Endodermal cell (in vitro differentiated cells): ENCODE measurements around the gene GASK1B. TPM values are rescaled to one million over a fixed set of nuclear protein-coding genes. Genes with fewer than 3 reads are reported as not detected.
A peak's percentile ranks its signal among the peaks of the same experiment; 100 is the strongest.

Source experiments
- DNase-seq: peaks from one replicate; pipeline ENCODE4 v3.0.0-alpha.2; 2017
- H3K27ac ChIP-seq: 2 replicates; pipeline ENCODE4 v1.5.1; 2013; ENCODE audit warnings: mild to moderate bottlenecking, low read depth, low read length, moderate library complexity
- H3K27me3 ChIP-seq: 2 replicates; pipeline ENCODE4 v1.6.1; 2013; ENCODE audit warnings: mild to moderate bottlenecking, low read length, moderate library complexity; ENCODE audit not compliant: insufficient read depth, control insufficient read depth, poor library complexity, severe bottlenecking
- H3K36me3 ChIP-seq: 2 replicates; pipeline ENCODE4 v1.7.0; 2013; ENCODE audit warnings: mild to moderate bottlenecking, low read length, moderate library complexity; ENCODE audit not compliant: control insufficient read depth, insufficient read depth
- H3K4me1 ChIP-seq: one replicate; pipeline ENCODE4 v1.7.0; 2013; ENCODE audit warnings: low read length; ENCODE audit not compliant: control insufficient read depth, insufficient read depth
- H3K4me3 ChIP-seq: 2 replicates; pipeline ENCODE4 v1.5.1; 2013; ENCODE audit warnings: mild to moderate bottlenecking, low read length, moderate library complexity
- H3K9ac ChIP-seq: 2 replicates; pipeline ENCODE4 v1.6.1; 2013; ENCODE audit warnings: mild to moderate bottlenecking, low read length, moderate library complexity; ENCODE audit not compliant: poor library complexity, severe bottlenecking; ENCODE audit errors: extremely low read depth
- H3K9me3 ChIP-seq: 2 replicates; pipeline ENCODE4 v1.6.1; 2013; ENCODE audit warnings: mild to moderate bottlenecking, low read length, moderate library complexity; ENCODE audit not compliant: control insufficient read depth
- H3K27ac Mint-ChIP-seq: 2 replicates; pipeline ENCODE4 v1.8.0; 2020; ENCODE audit warnings: mixed read lengths
- H3K27me3 Mint-ChIP-seq: 2 replicates; pipeline ENCODE4 v1.8.0; 2021; ENCODE audit warnings: mild to moderate bottlenecking, mixed read lengths; ENCODE audit not compliant: insufficient read depth
- H3K36me3 Mint-ChIP-seq: 2 replicates; pipeline ENCODE4 v1.8.0; 2020; ENCODE audit warnings: low read depth, mixed read lengths
- H3K4me1 Mint-ChIP-seq: 2 replicates; pipeline ENCODE4 v1.8.0; 2020; ENCODE audit warnings: mixed read lengths
- H3K4me3 Mint-ChIP-seq: 2 replicates; pipeline ENCODE4 v1.8.0; 2020; ENCODE audit warnings: mild to moderate bottlenecking, moderate library complexity, mixed read lengths
- H3K9me3 Mint-ChIP-seq: 2 replicates; pipeline ENCODE4 v1.8.0; 2020; ENCODE audit warnings: mild to moderate bottlenecking, mixed read lengths
- WGBS, 2 experiments: methylation state at CpG; one replicate each; pipeline versions ENCODE4 v1.1.5 to v1.1.7; 2013; ENCODE audit warnings: missing lambda C conversion rate in 2 of 2, mixed read lengths in 1 of 2; ENCODE audit not compliant: insufficient coverage in 1 of 2, insufficient read length in 1 of 2; 5-methylcytosine and 5-hydroxymethylcytosine counted together
- total RNA-seq, 2 donors: library from RNA; stranded (reverse); fragmentation: NEBNext Ultra II Directional in 1 of 2; extraction: Animal tissue kit (Norgen Biotek cat#: 25700) in 1 of 2; gene quantifications; 2 replicates in 1 of 2; 3 replicates in 1 of 2; pipeline ENCODE4 v1.2.1, GENCODE V29; 2021
- TF ChIP-seq, protein P1 (sequence below): fragments of 200-600 bp; sonication (generic); conservative IDR thresholded peaks from 2 replicates; pipeline ENCODE4 v1.5.0; 2021; ENCODE audit warnings: antibody characterized with exemption, mild to moderate bottlenecking

Gene GASK1B
- total RNA-seq, 2 donors from 2014 or later, result 2.3 to 4.4 TPM

DNA sequence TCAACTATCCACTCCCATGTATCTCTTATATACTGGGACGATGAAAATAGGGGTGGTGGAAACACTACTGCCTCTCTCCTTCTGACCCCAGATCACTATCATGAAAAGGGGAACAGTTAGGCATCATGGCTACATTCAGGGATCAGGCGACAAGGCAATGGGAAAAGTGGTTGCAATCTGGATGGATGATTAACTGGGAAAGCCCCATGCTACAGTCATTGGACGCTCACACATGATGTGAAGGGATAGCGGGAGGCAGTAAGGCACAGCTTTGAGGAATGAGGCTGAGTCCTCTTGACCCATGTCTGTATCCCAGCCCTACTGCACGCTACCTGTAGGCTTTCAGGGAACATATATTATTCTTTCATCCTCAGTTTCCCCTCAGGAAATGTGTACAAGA is 10.2 kb downstream of the GASK1B start:
- Histone ChIP-seq H3K36me3 (no peaks in the 10 kb centered on the region), H3K4me3 (no peak overlapping the region), H3K9me3 (no peaks in the 10 kb centered on the region), H3K27ac (no peak overlapping the region), H3K27me3 (no peaks in the 10 kb centered on the region), H3K4me1 (peaks cover 4% of the 10 kb centered on the region), H3K9ac (no peak overlapping the region)
- TF ChIP-seq, protein P1, sequence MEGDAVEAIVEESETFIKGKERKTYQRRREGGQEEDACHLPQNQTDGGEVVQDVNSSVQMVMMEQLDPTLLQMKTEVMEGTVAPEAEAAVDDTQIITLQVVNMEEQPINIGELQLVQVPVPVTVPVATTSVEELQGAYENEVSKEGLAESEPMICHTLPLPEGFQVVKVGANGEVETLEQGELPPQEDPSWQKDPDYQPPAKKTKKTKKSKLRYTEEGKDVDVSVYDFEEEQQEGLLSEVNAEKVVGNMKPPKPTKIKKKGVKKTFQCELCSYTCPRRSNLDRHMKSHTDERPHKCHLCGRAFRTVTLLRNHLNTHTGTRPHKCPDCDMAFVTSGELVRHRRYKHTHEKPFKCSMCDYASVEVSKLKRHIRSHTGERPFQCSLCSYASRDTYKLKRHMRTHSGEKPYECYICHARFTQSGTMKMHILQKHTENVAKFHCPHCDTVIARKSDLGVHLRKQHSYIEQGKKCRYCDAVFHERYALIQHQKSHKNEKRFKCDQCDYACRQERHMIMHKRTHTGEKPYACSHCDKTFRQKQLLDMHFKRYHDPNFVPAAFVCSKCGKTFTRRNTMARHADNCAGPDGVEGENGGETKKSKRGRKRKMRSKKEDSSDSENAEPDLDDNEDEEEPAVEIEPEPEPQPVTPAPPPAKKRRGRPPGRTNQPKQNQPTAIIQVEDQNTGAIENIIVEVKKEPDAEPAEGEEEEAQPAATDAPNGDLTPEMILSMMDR, result no peak
- 93 to 96% methylated on average over 3 to 5 of the region's 5 CpGs for WGBS, 2 experiments
- DNase-seq, result no peak
- no peaks in the 10 kb centered on the region for H3K36me3 Mint-ChIP-seq
- no peaks in the 10 kb centered on the region for H3K9me3 Mint-ChIP-seq
- no peaks in the 10 kb centered on the region for H3K27me3 Mint-ChIP-seq
- H3K4me1 Mint-ChIP-seq, result peaks cover 28% of the 10 kb centered on the region
- no peak overlapping the region for H3K27ac Mint-ChIP-seq
- H3K4me3 Mint-ChIP-seq, result no peak overlapping the region

DNA sequence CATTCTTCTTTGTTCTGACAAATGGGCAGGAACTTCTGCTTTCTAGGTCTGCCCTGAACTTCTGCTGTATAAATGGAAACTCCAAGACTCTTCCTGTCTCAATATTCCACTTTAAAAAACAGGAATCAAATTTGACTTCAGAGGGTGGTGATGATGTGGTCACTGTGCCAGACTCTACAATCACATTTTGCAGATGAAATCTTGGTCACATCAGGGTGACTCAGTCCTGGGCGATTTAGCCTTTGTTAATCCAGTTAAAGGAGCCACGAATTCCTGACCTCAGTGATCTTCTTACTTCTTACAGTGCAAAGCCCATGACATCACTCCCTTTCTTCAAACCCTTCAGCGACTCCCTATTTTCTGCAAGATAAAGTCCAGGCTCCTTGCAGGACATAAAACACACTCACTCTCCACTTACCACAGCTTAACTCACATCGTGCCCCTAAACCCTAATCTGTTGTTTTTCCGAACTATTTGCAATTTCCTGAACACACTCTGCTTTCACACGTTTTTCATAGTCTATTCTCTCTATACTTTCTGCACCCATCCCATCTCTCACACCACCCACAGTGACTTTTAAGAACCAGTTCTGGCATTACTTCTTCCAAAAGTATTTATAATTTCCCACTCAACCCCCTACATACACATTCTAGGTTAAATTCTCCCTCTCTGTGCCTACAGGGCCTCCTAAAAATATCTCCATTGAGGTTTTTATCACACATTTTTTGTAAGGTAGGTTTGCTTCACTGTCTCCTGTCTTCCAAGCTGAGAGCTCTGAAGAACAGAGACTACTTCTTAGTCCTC is 11.1 kb downstream of the GASK1B start:
- H3K4me1 Mint-ChIP-seq, result peaks cover 36% of the 10 kb centered on the region
- TF ChIP-seq, protein P1, result no peak
- H3K9me3 Mint-ChIP-seq, result no peaks in the 10 kb centered on the region
- H3K36me3 ChIP-seq, result no peaks in the 10 kb centered on the region
- no peaks in the 10 kb centered on the region for H3K9me3 ChIP-seq
- WGBS, 2 experiments, result 74 to 76% methylated on average over 6 of the region's 6 CpGs
- H3K27ac ChIP-seq, result no peak overlapping the region
- H3K27me3 Mint-ChIP-seq, result no peaks in the 10 kb centered on the region
- peak overlapping the region; percentile 8 for H3K27ac Mint-ChIP-seq
- H3K4me3 ChIP-seq, result no peak overlapping the region
- H3K4me3 Mint-ChIP-seq, result no peak overlapping the region
- no peaks in the 10 kb centered on the region for H3K36me3 Mint-ChIP-seq
- no peak for DNase-seq
- H3K9ac ChIP-seq, result no peak overlapping the region
- no peaks in the 10 kb centered on the region for H3K27me3 ChIP-seq
- peaks cover 7% of the 10 kb centered on the region for H3K4me1 ChIP-seq

DNA sequence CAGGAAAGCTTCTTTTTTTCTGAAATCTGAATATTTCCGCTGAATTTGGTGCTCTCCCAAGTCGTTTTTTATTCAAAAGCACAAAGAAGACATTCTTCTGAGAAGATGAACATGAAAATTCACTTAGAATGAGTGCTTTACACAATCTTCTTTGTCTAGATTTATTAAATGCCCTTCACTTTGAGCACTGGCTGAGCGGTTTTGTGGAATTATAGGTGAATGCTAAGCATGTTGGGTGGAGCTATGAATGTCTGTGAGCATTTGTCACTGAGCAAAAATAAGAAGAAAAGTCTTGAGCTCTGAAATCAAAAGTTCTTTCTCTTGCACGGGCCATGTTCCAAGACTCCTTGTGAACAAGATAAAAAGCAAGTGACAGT is 13.1 kb downstream of the GASK1B start:
- Mint-ChIP-seq H3K4me3 (no peak overlapping the region), H3K27ac (no peak overlapping the region), H3K9me3 (no peaks in the 10 kb centered on the region), H3K27me3 (no peaks in the 10 kb centered on the region), H3K36me3 (no peaks in the 10 kb centered on the region), H3K4me1 (peaks cover 51% of the 10 kb centered on the region)
- WGBS, 2 experiments, result 83 to 84% methylated on average over 1 to 4 of the region's 4 CpGs
- H3K27ac ChIP-seq, result no peak overlapping the region
- TF ChIP-seq, protein P1, result no peak
- no peak overlapping the region for H3K4me3 ChIP-seq
- no peaks in the 10 kb centered on the region for H3K9me3 ChIP-seq
- H3K27me3 ChIP-seq, result no peaks in the 10 kb centered on the region
- H3K4me1 ChIP-seq, result peaks cover 19% of the 10 kb centered on the region
- no peak for DNase-seq
- no peaks in the 10 kb centered on the region for H3K36me3 ChIP-seq
- H3K9ac ChIP-seq, result no peak overlapping the region
